Upper lobe of left lung (tissue), 6 donors: Measurements from ENCODE around the gene NKIRAS2. TPM values are rescaled to one million over a fixed set of nuclear protein-coding genes. Genes with fewer than 3 reads are reported as not detected.

ENCODE experiments used
- ATAC-seq, 2 donors: fragments of 200-7000 bp; cut with Tn5 transposase; one replicate each; pipeline ENCODE4 v1.9.1; 2022; ENCODE audit warnings: mild to moderate bottlenecking in 2 of 2, moderate library complexity in 2 of 2; ENCODE audit not compliant: low FRiP score in 2 of 2
- DNase-seq, 2 donors: peaks; one replicate each; pipeline ENCODE4 v3.0.0-alpha.2; 2019 to 2020
- H3K27ac ChIP-seq, 4 donors: fragments of 200-600 bp; sonication (generic); one replicate each; pipeline ENCODE4 v1.5.1; 2016 to 2019
- H3K27me3 ChIP-seq, 4 donors: fragments of 200-600 bp; sonication (generic); one replicate each; pipeline ENCODE4 v1.5.1; 2017 to 2019
- H3K36me3 ChIP-seq, 4 donors: fragments of 200-600 bp; sonication (generic); one replicate each; pipeline ENCODE4 v1.5.1; 2016 to 2019
- H3K4me1 ChIP-seq, 4 donors: fragments of 200-600 bp; sonication (generic); one replicate each; pipeline ENCODE4 v1.5.1; 2018 to 2019
- H3K4me3 ChIP-seq, 4 donors: fragments of 200-600 bp; sonication (generic); one replicate each; pipeline ENCODE4 v1.5.1; 2017 to 2019; ENCODE audit warnings: mild to moderate bottlenecking in 2 of 4, moderate library complexity in 1 of 4
- H3K9me3 ChIP-seq, 4 donors: fragments of 200-600 bp; sonication (generic); one replicate each; pipeline ENCODE4 v1.5.1; 2018 to 2019
- EP300 ChIP-seq, 4 donors: sonication (generic); formaldehyde crosslinking; IDR thresholded peaks; one replicate each; pipeline ENCODE4 v1.5.1; 2017; ENCODE audit warnings: antibody characterized with exemption in 4 of 4, control low read depth in 2 of 4
- POLR2A ChIP-seq, 4 donors: fragments of 450-650 bp; IDR thresholded peaks; one replicate each; pipeline ENCODE4 v1.5.1; 2016 to 2017; ENCODE audit warnings: antibody characterized with exemption in 4 of 4, mild to moderate bottlenecking in 2 of 4
- POLR2AphosphoS5 ChIP-seq, 2 donors: sonication (generic); formaldehyde crosslinking; IDR thresholded peaks; one replicate each; pipeline ENCODE4 v1.5.1; 2017; ENCODE audit warnings: antibody characterized with exemption in 2 of 2
- WGBS, 2 donors: methylation state at CpG; one replicate each; pipeline ENCODE4 v1.1.5; 2017 to 2018; 5-methylcytosine and 5-hydroxymethylcytosine counted together
- total RNA-seq, 6 donors: library from RNA; depleted of rRNA in 4 of 6; stranded (reverse); fragments of >200 nt in 4 of 6; gene quantifications; one replicate each; pipeline versions ENCODE4 v1.1.0 to v1.2.1, GENCODE V29; 2016 to 2021
- TF ChIP-seq, protein P1 (sequence below), 6 experiments: fragments of 450-650 bp in 4 of 6; fragments of 200-600 bp in 2 of 6; sonication (generic) in 2 of 6; IDR thresholded peaks; one replicate each; pipeline ENCODE4 v1.5.1; 2016 to 2019; ENCODE audit warnings: antibody characterized with exemption in 6 of 6
- donor health status: DM: no; HTN: no; CAD: no; lungs with moderate emphysema.
- donor health status: DM: no; HTN: yes; CAD: no; lungs with severe emphysema.

The NKIRAS2 gene
- total RNA-seq, 6 donors from 2014 or later, result 27.2 to 36.6 (median 31.0) TPM

GRCh38 chr17:42055027-42055426 lies 35.1 kb downstream of the NKIRAS2 start:
- TF ChIP-seq POLR2A (IDR thresholded peaks at IDR 0.05) (no peak), POLR2AphosphoS5 (IDR thresholded peaks at IDR 0.05) (no peak), EP300 (IDR thresholded peaks at IDR 0.05) (no peak)
- TF ChIP-seq, protein P1, sequence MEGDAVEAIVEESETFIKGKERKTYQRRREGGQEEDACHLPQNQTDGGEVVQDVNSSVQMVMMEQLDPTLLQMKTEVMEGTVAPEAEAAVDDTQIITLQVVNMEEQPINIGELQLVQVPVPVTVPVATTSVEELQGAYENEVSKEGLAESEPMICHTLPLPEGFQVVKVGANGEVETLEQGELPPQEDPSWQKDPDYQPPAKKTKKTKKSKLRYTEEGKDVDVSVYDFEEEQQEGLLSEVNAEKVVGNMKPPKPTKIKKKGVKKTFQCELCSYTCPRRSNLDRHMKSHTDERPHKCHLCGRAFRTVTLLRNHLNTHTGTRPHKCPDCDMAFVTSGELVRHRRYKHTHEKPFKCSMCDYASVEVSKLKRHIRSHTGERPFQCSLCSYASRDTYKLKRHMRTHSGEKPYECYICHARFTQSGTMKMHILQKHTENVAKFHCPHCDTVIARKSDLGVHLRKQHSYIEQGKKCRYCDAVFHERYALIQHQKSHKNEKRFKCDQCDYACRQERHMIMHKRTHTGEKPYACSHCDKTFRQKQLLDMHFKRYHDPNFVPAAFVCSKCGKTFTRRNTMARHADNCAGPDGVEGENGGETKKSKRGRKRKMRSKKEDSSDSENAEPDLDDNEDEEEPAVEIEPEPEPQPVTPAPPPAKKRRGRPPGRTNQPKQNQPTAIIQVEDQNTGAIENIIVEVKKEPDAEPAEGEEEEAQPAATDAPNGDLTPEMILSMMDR (IDR thresholded peaks at IDR 0.05), result no peak
- H3K4me1 ChIP-seq, result peaks cover 5 to 10% (median 7%) of the 10 kb centered on the region in 4 donors
- H3K4me3 ChIP-seq, result no peak overlapping the region
- H3K27me3 ChIP-seq, result no peaks in the 10 kb centered on the region
- DNase-seq (no peak), ATAC-seq (no peak)
- H3K9me3 ChIP-seq, result no peaks in the 10 kb centered on the region
- no peaks in the 10 kb centered on the region for H3K36me3 ChIP-seq
- no peak overlapping the region for H3K27ac ChIP-seq
- 42 to 53% methylated on average over 3 of the region's 3 CpGs for WGBS, 2 donors

DNA sequence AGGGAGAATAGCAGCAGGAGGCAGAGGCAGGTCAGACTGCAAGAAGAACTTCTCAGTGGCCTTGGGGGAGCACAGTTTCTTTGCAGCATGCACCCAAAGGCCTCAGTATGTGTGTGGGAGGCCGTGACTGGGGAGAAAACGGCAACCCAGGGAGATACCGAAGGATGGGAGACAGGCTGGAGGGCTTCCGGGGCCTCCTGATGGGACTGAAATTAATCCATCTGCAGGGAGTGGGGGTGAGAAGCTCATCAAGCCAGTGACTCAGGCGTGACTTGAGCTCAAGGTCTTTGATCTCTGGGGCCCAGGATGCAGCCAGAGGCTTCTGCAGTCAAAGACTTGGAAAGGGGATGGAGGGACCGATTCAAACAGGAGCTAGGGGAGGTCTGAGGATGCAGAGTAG lies 35.6 kb downstream of the NKIRAS2 start:
- Histone ChIP-seq H3K36me3 (no peaks in the 10 kb centered on the region), H3K4me3 (no peak overlapping the region), H3K27me3 (no peaks in the 10 kb centered on the region), H3K9me3 (no peaks in the 10 kb centered on the region), H3K27ac (no peak overlapping the region), H3K4me1 (peaks cover 5 to 6% (median 6%) of the 10 kb centered on the region in 4 donors)
- DNase-seq (no peak), ATAC-seq (no peak)
- TF ChIP-seq POLR2A (IDR thresholded peaks at IDR 0.05) (no peak), POLR2AphosphoS5 (IDR thresholded peaks at IDR 0.05) (no peak), EP300 (IDR thresholded peaks at IDR 0.05) (no peak)
- TF ChIP-seq, protein P1 (IDR thresholded peaks at IDR 0.05), result no peak
- WGBS, 2 donors, result 51 to 68% methylated on average over 6 of the region's 6 CpGs

- TF ChIP-seq POLR2AphosphoS5 (IDR thresholded peaks at IDR 0.05), result no peak
- TF ChIP-seq POLR2A (IDR thresholded peaks at IDR 0.05), result no peak
- TF ChIP-seq, protein P1 (IDR thresholded peaks at IDR 0.05), result no peak
- no peak for TF ChIP-seq EP300 (IDR thresholded peaks at IDR 0.05)
- Histone ChIP-seq H3K4me1 (no peaks in the 10 kb centered on the region), H3K27ac (no peak overlapping the region), H3K4me3 (no peak overlapping the region), H3K9me3 (no peaks in the 10 kb centered on the region), H3K36me3 (no peaks in the 10 kb centered on the region), H3K27me3 (no peaks in the 10 kb centered on the region)
- 70 to 78% methylated on average over 3 of the region's 3 CpGs for WGBS, 2 donors
- DNase-seq (no peak), ATAC-seq (no peak)
Observed at GRCh38 chr17:42056635-42057034, 36.7 kb downstream of the NKIRAS2 start.

- no peak for DNase-seq
- no peaks in the 10 kb centered on the region for H3K9me3 ChIP-seq
- no peaks in the 10 kb centered on the region for H3K36me3 ChIP-seq
- no peaks in the 10 kb centered on the region for H3K27me3 ChIP-seq
- no peak for ATAC-seq
- H3K4me1 ChIP-seq, result no peaks in the 10 kb centered on the region
- 70% methylated on average over 7 of the region's 7 CpGs; no CpG with 5 or more reads in 1 of the 2 donors for WGBS, 2 donors
- H3K4me3 ChIP-seq, result no peak overlapping the region
- H3K27ac ChIP-seq, result no peak overlapping the region
- TF ChIP-seq, protein P1 (IDR thresholded peaks at IDR 0.05), result no peak
- TF ChIP-seq EP300 (IDR thresholded peaks at IDR 0.05) (no peak), POLR2A (IDR thresholded peaks at IDR 0.05) (no peak)
Observed at GRCh38 chr17:42058063-42058462, 38.2 kb downstream of the NKIRAS2 start.

DNA sequence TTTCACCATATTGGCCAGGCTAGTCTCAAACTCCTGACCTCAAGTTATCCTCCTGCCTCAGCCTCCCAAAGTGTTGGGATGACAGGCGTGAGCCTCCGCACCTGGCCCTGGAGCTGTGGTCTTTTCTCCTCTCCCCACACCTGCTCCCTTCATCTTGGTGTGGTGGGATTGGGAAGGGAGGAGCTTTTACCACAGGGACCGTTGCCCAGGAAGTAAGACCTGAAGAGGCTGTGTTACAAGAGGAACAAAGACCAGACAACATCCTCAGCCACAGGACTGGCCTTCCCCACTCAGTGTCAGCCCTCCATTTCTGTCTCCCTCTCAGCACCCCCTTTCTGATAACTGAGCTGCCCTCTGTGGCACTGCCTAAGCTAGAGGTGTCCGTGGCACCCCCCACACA lies 39.9 kb downstream of the NKIRAS2 start:
- ATAC-seq, result no peak
- no peak for DNase-seq
- Histone ChIP-seq H3K4me1 (peaks cover 0 to 9% (median 2%) of the 10 kb centered on the region in 4 donors), H3K4me3 (no peak overlapping the region), H3K36me3 (no peaks in the 10 kb centered on the region), H3K27me3 (no peaks in the 10 kb centered on the region), H3K27ac (no peak overlapping the region), H3K9me3 (no peaks in the 10 kb centered on the region)
- WGBS, 2 donors, result 61 to 68% methylated on average over 4 of the region's 4 CpGs
- no peak for TF ChIP-seq POLR2A (IDR thresholded peaks at IDR 0.05)
- TF ChIP-seq, protein P1 (IDR thresholded peaks at IDR 0.05), result no peak
- TF ChIP-seq POLR2AphosphoS5 (IDR thresholded peaks at IDR 0.05), result no peak
- TF ChIP-seq EP300 (IDR thresholded peaks at IDR 0.05), result no peak
